OCI-LY1 (cell line): Measurements from ENCODE around the gene METTL4.

Source experiments
- EZH2 ChIP-seq: fragments of 200-600 bp; sonication (generic), shearing (Covaris generic); IDR thresholded peaks from 2 replicates; pipeline ENCODE4 v1.8.0; 2017; ENCODE audit warnings: borderline replicate concordance, mixed run types, mild to moderate bottlenecking, antibody characterized with exemption, low read length, moderate library complexity, mixed read lengths
- TF ChIP-seq, protein P1 (sequence below): fragments of 200-600 bp; sonication (generic), shearing (Covaris generic); IDR thresholded peaks from 2 replicates; pipeline ENCODE4 v1.5.1; 2017; ENCODE audit warnings: mild to moderate bottlenecking, antibody characterized with exemption, low read length, moderate library complexity, mixed read lengths

DNA sequence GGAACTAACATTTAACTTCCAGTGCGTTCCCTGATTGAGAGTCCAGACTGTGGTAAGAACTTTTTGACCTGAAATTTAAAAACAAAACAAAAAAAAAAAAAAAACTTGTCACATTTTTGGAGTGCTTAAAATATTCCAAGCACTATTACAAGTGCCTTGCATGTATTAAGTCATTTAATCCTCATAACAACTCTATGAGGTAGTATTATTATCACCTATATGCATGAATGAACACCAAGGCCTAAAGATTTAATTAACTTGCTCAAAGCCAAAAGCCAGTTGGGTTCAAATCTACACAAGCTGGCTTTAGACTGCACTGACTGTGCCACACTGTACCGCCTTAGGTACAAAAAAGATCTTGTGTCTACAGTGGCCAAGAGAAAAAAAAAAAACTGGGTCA lies 35.2 kb downstream of the METTL4 start:
- TF ChIP-seq, protein P1, sequence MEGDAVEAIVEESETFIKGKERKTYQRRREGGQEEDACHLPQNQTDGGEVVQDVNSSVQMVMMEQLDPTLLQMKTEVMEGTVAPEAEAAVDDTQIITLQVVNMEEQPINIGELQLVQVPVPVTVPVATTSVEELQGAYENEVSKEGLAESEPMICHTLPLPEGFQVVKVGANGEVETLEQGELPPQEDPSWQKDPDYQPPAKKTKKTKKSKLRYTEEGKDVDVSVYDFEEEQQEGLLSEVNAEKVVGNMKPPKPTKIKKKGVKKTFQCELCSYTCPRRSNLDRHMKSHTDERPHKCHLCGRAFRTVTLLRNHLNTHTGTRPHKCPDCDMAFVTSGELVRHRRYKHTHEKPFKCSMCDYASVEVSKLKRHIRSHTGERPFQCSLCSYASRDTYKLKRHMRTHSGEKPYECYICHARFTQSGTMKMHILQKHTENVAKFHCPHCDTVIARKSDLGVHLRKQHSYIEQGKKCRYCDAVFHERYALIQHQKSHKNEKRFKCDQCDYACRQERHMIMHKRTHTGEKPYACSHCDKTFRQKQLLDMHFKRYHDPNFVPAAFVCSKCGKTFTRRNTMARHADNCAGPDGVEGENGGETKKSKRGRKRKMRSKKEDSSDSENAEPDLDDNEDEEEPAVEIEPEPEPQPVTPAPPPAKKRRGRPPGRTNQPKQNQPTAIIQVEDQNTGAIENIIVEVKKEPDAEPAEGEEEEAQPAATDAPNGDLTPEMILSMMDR: no peak
- no peak for TF ChIP-seq EZH2
